HK-2 (cell line): ENCODE data around the gene PIK3R3.
"Not testable (repeated sequence)": the region's sequence is repeated elsewhere in the genome, so short reads cannot be mapped to it uniquely, and the experiment has no call there.

Experiments used
- DNase-seq: peaks from one replicate; pipeline ENCODE4 v3.0.0-alpha.2; 2018; ENCODE audit not compliant: unreplicated experiment

The PIK3R3 gene

GRCh38 chr1:46102769-46103476 is 29.5 kb downstream of the PIK3R3 start:
- no peak for DNase-seq

- DNase-seq, result no peak
Measured at GRCh38 chr1:46099215-46099614, 33.2 kb downstream of the PIK3R3 start.

- DNase-seq, result no peak
Measured at GRCh38 chr1:46098027-46098712, 34.3 kb downstream of the PIK3R3 start.

- DNase-seq, result no peak
Measured at GRCh38 chr1:46097149-46097472, 35.3 kb downstream of the PIK3R3 start.

- no peak for DNase-seq
Measured at GRCh38 chr1:46096269-46097148, 35.9 kb downstream of the PIK3R3 start.

- not testable (repeated sequence) for DNase-seq
Measured at GRCh38 chr1:46095110-46095509, 37.3 kb downstream of the PIK3R3 start.

GRCh38 chr1:46094471-46095005 is 37.9 kb downstream of the PIK3R3 start:
- no peak for DNase-seq

- not testable (repeated sequence) for DNase-seq
Measured at GRCh38 chr1:46093832-46094231, 38.6 kb downstream of the PIK3R3 start.

GRCh38 chr1:46087891-46088290 is 44.5 kb downstream of the PIK3R3 start:
- DNase-seq, result no peak

- DNase-seq, result no peak
Measured at GRCh38 chr1:46086576-46086975, 45.9 kb downstream of the PIK3R3 start.

- no peak for DNase-seq
Measured at GRCh38 chr1:46084553-46085451, 47.6 kb downstream of the PIK3R3 start.

GRCh38 chr1:46083579-46083978 is 48.9 kb downstream of the PIK3R3 start:
- no peak for DNase-seq

GRCh38 chr1:46081619-46082018 is 50.8 kb downstream of the PIK3R3 start:
- DNase-seq, result no peak

- no peak for DNase-seq
Measured at GRCh38 chr1:46081206-46081605, 51.2 kb downstream of the PIK3R3 start.

- no peak for DNase-seq
Measured at GRCh38 chr1:46080257-46080656, 52.2 kb downstream of the PIK3R3 start.

GRCh38 chr1:46077644-46078043 is 54.8 kb downstream of the PIK3R3 start:
- DNase-seq, result no peak

GRCh38 chr1:46076343-46076742 is 56.1 kb downstream of the PIK3R3 start:
- DNase-seq, result no peak

GRCh38 chr1:46072975-46073374 is 59.5 kb downstream of the PIK3R3 start:
- no peak for DNase-seq

- no peak for DNase-seq
Measured at GRCh38 chr1:46070164-46070814, 62.1 kb downstream of the PIK3R3 start.

- no peak for DNase-seq
Measured at GRCh38 chr1:46068525-46068924, 63.9 kb downstream of the PIK3R3 start.

- no peak for DNase-seq
Measured at GRCh38 chr1:46067652-46068051, 64.8 kb downstream of the PIK3R3 start.
